NCI-H1436 (cell line): ENCODE results near the gene PIBF1.
"Not testable (repeated sequence)": the region's sequence is repeated elsewhere in the genome, so short reads cannot be mapped to it uniquely, and the experiment has no call there.

Experiments
- DNase-seq: peaks from one replicate; lab custom pipeline; 2025; lab: John Stamatoyannopoulos, UW

The PIBF1 gene

GRCh38 chr13:73018336-73018735, 236.4 kb downstream of the PIBF1 start:
- DNase-seq = no peak

GRCh38 chr13:73025217-73026012, 243.5 kb downstream of the PIBF1 start:
- DNase-seq = no peak

GRCh38 chr13:73034901-73035300, 253.0 kb downstream of the PIBF1 start:
- DNase-seq = no peak

GRCh38 chr13:73035660-73036059, 253.7 kb downstream of the PIBF1 start:
- DNase-seq = no peak

GRCh38 chr13:73036566-73036965, 254.6 kb downstream of the PIBF1 start:
- no peak for DNase-seq

- no peak for DNase-seq
Observed at GRCh38 chr13:73038064-73038463, 256.1 kb downstream of the PIBF1 start.

- DNase-seq = no peak
Observed at GRCh38 chr13:73039201-73040108, 257.5 kb downstream of the PIBF1 start.

- no peak for DNase-seq
Observed at GRCh38 chr13:73040484-73040883, 258.6 kb downstream of the PIBF1 start.

GRCh38 chr13:73040968-73041596, 259.1 kb downstream of the PIBF1 start:
- DNase-seq = no peak

- DNase-seq = no peak
Observed at GRCh38 chr13:73045031-73045430, 263.1 kb downstream of the PIBF1 start.

GRCh38 chr13:73048615-73049014, 266.7 kb downstream of the PIBF1 start:
- DNase-seq = not testable (repeated sequence)

GRCh38 chr13:73054712-73055111, 272.8 kb downstream of the PIBF1 start:
- DNase-seq = no peak

- DNase-seq = no peak
Observed at GRCh38 chr13:73055813-73056564, 274.1 kb downstream of the PIBF1 start.

- no peak for DNase-seq
Observed at GRCh38 chr13:73056565-73056962, 274.6 kb downstream of the PIBF1 start.

- DNase-seq = no peak
Observed at GRCh38 chr13:73057284-73058063, 275.5 kb downstream of the PIBF1 start.

GRCh38 chr13:73058064-73058313, 276.1 kb downstream of the PIBF1 start:
- no peak for DNase-seq

GRCh38 chr13:73058432-73058735, 276.5 kb downstream of the PIBF1 start:
- no peak for DNase-seq

- peak; percentile 97 for DNase-seq
Observed at GRCh38 chr13:73058736-73059459, 277.0 kb downstream of the PIBF1 start, which contains the start of gene KLF5. KLF5 (plus strand) TSS chr13:73059005; CDS start chr13:73059328, 323 bp downstream.

- DNase-seq = peak; percentile 72
Observed at GRCh38 chr13:73059460-73060250, 277.7 kb downstream of the PIBF1 start.
